Prostate gland (tissue), 2 donors: Measurements from ENCODE around the gene ADRA2A. TPM values are rescaled to one million over a fixed set of nuclear protein-coding genes. Genes with fewer than 3 reads are reported as not detected.

Experiments
- DNase-seq: peaks from one replicate; pipeline ENCODE4 v3.0.0-alpha.2; 2019; ENCODE audit warnings: low spot score
- H3K27ac ChIP-seq, 2 donors: fragments of 200-600 bp; sonication (generic); 2 replicates each; pipeline ENCODE4 v1.5.1; 2017 to 2019
- H3K27me3 ChIP-seq: fragments of 200-600 bp; sonication (generic); replicated peaks from 2 replicates; pipeline ENCODE4 v1.5.1; 2019; ENCODE audit not compliant: insufficient read depth
- H3K36me3 ChIP-seq, 2 donors: fragments of 200-600 bp; sonication (generic); 1 replicate in 1 of 2; 2 replicates in 1 of 2; pipeline versions ENCODE4 v1.5.1 to v1.8.1; 2017 to 2019
- H3K4me1 ChIP-seq: fragments of 200-600 bp; sonication (generic); replicated peaks from 2 replicates; pipeline ENCODE4 v1.5.1; 2019
- H3K4me3 ChIP-seq, 2 donors: fragments of 200-600 bp; sonication (generic); 2 replicates each; pipeline ENCODE4 v1.5.1; 2017 to 2019
- H3K9me3 ChIP-seq: fragments of 200-600 bp; sonication (generic); 2 replicates; pipeline ENCODE4 v1.5.1; 2017
- CTCF ChIP-seq, 4 experiments: fragments of 200-600 bp in 2 of 4; fragments of 450-650 bp in 2 of 4; sonication (generic) in 2 of 4; IDR thresholded peaks; 1 replicate in 3 of 4; 2 replicates in 1 of 4; pipeline ENCODE4 v1.5.1; 2016 to 2019; ENCODE audit warnings: antibody characterized with exemption in 4 of 4, mild to moderate bottlenecking in 2 of 4, moderate library complexity in 2 of 4
- POLR2A ChIP-seq: fragments of 450-650 bp; IDR thresholded peaks from one replicate; pipeline ENCODE4 v1.6.1; 2016; ENCODE audit warnings: antibody characterized with exemption, mild to moderate bottlenecking
- POLR2AphosphoS5 ChIP-seq: sonication (generic); formaldehyde crosslinking; IDR thresholded peaks from one replicate; pipeline ENCODE4 v1.6.1; 2017; ENCODE audit warnings: antibody characterized with exemption
- WGBS: methylation state at CpG from one replicate; pipeline ENCODE4 v1.1.5; 2018; 5-methylcytosine and 5-hydroxymethylcytosine counted together
- intact Hi-C: fragments of 100-400 bp; cut with DNase I; formaldehyde crosslinking; loops from one replicate; pipeline ENCODE4 v1.14.2; 2022
- total RNA-seq, 2 donors: library from RNA; depleted of rRNA; stranded (reverse); fragments of >200 nt; gene quantifications; one replicate each; pipeline ENCODE4 v1.1.0, GENCODE V29; 2016

The ADRA2A gene
- total RNA-seq, 2 donors from 2014 or later: 0.41 to 12.3 TPM

GRCh38 chr10:111116762-111117445, 40.1 kb downstream of the ADRA2A start:
- H3K9me3 ChIP-seq: no peaks in the 10 kb centered on the region
- intact Hi-C loops: no loop called here
- no peak overlapping the region for H3K4me3 ChIP-seq
- no peak overlapping the region for H3K27ac ChIP-seq
- TF ChIP-seq CTCF (IDR thresholded peaks at IDR 0.05) (no peak), POLR2A (no peak), POLR2AphosphoS5 (no peak)
- WGBS: 83% methylated on average over 16 of the region's 16 CpGs
- no peak for DNase-seq
- no peaks in the 10 kb centered on the region for H3K36me3 ChIP-seq
- no peaks in the 10 kb centered on the region for H3K27me3 ChIP-seq
- no peaks in the 10 kb centered on the region for H3K4me1 ChIP-seq

GRCh38 chr10:111117528-111118277, 40.9 kb downstream of the ADRA2A start:
- DNase-seq: no peak
- Histone ChIP-seq H3K27ac (no peak overlapping the region), H3K4me3 (no peak overlapping the region), H3K27me3 (no peaks in the 10 kb centered on the region), H3K36me3 (no peaks in the 10 kb centered on the region), H3K4me1 (no peaks in the 10 kb centered on the region), H3K9me3 (no peaks in the 10 kb centered on the region)
- intact Hi-C loops: no loop called here
- 81% methylated on average over 8 of the region's 8 CpGs for WGBS
- TF ChIP-seq POLR2AphosphoS5: no peak
- no peak for TF ChIP-seq CTCF (IDR thresholded peaks at IDR 0.05)
- TF ChIP-seq POLR2A: no peak

- no peak for TF ChIP-seq CTCF (IDR thresholded peaks at IDR 0.05)
- TF ChIP-seq POLR2AphosphoS5: no peak
- no peak for TF ChIP-seq POLR2A
- Histone ChIP-seq H3K27ac (no peak overlapping the region), H3K27me3 (no peaks in the 10 kb centered on the region), H3K9me3 (no peaks in the 10 kb centered on the region), H3K36me3 (no peaks in the 10 kb centered on the region), H3K4me3 (no peak overlapping the region), H3K4me1 (no peaks in the 10 kb centered on the region)
- intact Hi-C loops: no loop called here
- no peak for DNase-seq
- WGBS: 79% methylated on average over 3 of the region's 3 CpGs
These were observed 41.9 kb downstream of the ADRA2A start for GRCh38 chr10:111118758-111119157.

GRCh38 chr10:111119637-111120036, 42.8 kb downstream of the ADRA2A start:
- DNase-seq: no peak
- Histone ChIP-seq H3K27ac (no peak overlapping the region), H3K27me3 (no peaks in the 10 kb centered on the region), H3K4me3 (no peak overlapping the region), H3K36me3 (no peaks in the 10 kb centered on the region), H3K4me1 (no peaks in the 10 kb centered on the region), H3K9me3 (no peaks in the 10 kb centered on the region)
- intact Hi-C loops: no loop called here
- 90% methylated on average over 4 of the region's 4 CpGs for WGBS
- TF ChIP-seq CTCF (IDR thresholded peaks at IDR 0.05): no peak

- Histone ChIP-seq H3K9me3 (no peaks in the 10 kb centered on the region), H3K4me1 (no peaks in the 10 kb centered on the region), H3K27ac (no peak overlapping the region), H3K27me3 (no peaks in the 10 kb centered on the region), H3K4me3 (no peak overlapping the region), H3K36me3 (no peaks in the 10 kb centered on the region)
- no peak for DNase-seq
- intact Hi-C loops: no loop called here
- TF ChIP-seq POLR2A: no peak
These were observed 45.3 kb downstream of the ADRA2A start for GRCh38 chr10:111122127-111122526.
